Memory B cell (primary cell): ENCODE measurements around the gene CDKN2B-AS1.

ENCODE experiments used
- ATAC-seq: fragments of 150-1000 bp; cut with Tn5 transposase; 2 replicates; pipeline ENCODE4 v1.10.0; 2021; ENCODE audit warnings: low read depth, mild to moderate bottlenecking, moderate library complexity
- DNase-seq, 2 donors: peaks; one replicate each; pipeline ENCODE4 v3.0.0; 2022; ENCODE audit warnings: low spot score in 2 of 2
- H3K27ac Mint-ChIP-seq: one replicate; pipeline ENCODE4 v1.8.0; 2022; ENCODE audit warnings: mild to moderate bottlenecking, moderate library complexity, mixed read lengths
- H3K27me3 Mint-ChIP-seq: one replicate; pipeline ENCODE4 v1.8.0; 2022; ENCODE audit warnings: mixed read lengths
- H3K36me3 Mint-ChIP-seq: one replicate; pipeline ENCODE4 v1.8.0; 2022; ENCODE audit warnings: mild to moderate bottlenecking, mixed read lengths
- H3K4me1 Mint-ChIP-seq: one replicate; pipeline ENCODE4 v1.8.0; 2022; ENCODE audit warnings: mixed read lengths
- H3K4me3 Mint-ChIP-seq: one replicate; pipeline ENCODE4 v1.8.0; 2022; ENCODE audit warnings: mild to moderate bottlenecking, moderate library complexity, mixed read lengths
- H3K9me3 Mint-ChIP-seq: one replicate; pipeline ENCODE4 v1.8.0; 2022; ENCODE audit warnings: mixed read lengths

Gene CDKN2B-AS1

GRCh38 chr9:22005702-22006606 is 11.4 kb downstream of the CDKN2B-AS1 start:
- Mint-ChIP-seq H3K36me3 (no peaks in the 10 kb centered on the region), H3K27me3 (peaks cover 12% of the 10 kb centered on the region), H3K9me3 (no peaks in the 10 kb centered on the region), H3K4me3 (no peak overlapping the region), H3K27ac (peak overlapping the region; percentile 33), H3K4me1 (peaks cover 25% of the 10 kb centered on the region)
- DNase-seq (no peak), ATAC-seq (no peak)

- Mint-ChIP-seq H3K27ac (peak overlapping the region; percentile 65), H3K4me1 (peaks cover 25% of the 10 kb centered on the region), H3K9me3 (no peaks in the 10 kb centered on the region), H3K27me3 (peaks cover 12% of the 10 kb centered on the region), H3K36me3 (no peaks in the 10 kb centered on the region), H3K4me3 (peak overlapping the region; percentile 94)
- no peak for DNase-seq
- no peak for ATAC-seq
Measured at GRCh38 chr9:22008384-22008716, 13.8 kb downstream of the CDKN2B-AS1 start.

DNA sequence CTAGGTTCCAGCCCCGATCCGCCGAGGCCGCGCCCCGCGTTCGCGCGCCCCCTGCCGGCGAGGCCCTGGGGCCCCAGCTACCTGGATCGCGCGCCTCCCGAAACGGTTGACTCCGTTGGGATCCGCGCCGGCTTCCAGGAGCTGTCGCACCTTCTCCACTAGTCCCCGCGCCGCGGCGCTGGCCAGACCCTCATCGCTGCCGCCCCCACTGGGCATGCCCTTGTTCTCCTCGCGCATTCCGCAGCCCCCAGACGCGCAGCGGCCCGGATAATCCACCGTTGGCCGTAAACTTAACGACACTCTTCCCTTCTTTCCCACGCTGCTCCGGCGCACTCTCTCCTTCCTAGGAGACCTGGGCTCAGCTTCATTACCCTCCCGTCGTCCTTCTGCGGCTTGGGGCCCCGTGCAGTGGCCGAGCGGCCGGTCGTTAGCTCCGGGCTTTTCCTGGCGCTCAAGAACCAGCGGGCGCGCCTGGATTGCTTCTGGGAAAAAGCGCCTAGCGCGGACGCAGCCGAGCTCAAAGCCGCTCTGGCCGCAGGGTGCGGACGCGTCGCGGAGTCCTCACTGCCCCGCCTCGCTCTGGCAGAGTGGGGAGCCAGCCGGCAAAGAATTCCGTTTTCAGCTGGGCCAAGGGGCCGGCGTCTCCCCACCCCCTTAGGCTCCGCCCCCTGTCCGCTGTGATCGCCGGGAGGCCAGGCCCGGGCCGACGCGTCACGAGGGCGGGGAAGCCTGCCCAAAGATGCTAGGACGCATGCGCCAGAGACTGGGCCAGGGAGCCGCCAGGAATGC is 14.3 kb downstream of the CDKN2B-AS1 start, which contains the start of gene CDKN2B:
Gene CDKN2B (minus strand): TSS at position 589 of the 789 bp plus-strand sequence. CDS start 352 bp downstream, at position 237.
- peaks cover 12% of the 10 kb centered on the region for H3K27me3 Mint-ChIP-seq
- peaks cover 25% of the 10 kb centered on the region for H3K4me1 Mint-ChIP-seq
- no peaks in the 10 kb centered on the region for H3K36me3 Mint-ChIP-seq
- H3K9me3 Mint-ChIP-seq: no peaks in the 10 kb centered on the region
- peak within 1 kb of the TSS; percentile 65 for H3K27ac Mint-ChIP-seq
- DNase-seq (peak; percentile 69 to 71), ATAC-seq (peak; percentile 85)
- peak within 1 kb of the TSS; percentile 94 for H3K4me3 Mint-ChIP-seq

GRCh38 chr9:22009506-22009867 is 14.9 kb downstream of the CDKN2B-AS1 start:
- ATAC-seq: peak; percentile 48
- peak overlapping the region; percentile 65 for H3K27ac Mint-ChIP-seq
- H3K36me3 Mint-ChIP-seq: no peaks in the 10 kb centered on the region
- peaks cover 22% of the 10 kb centered on the region for H3K4me1 Mint-ChIP-seq
- H3K27me3 Mint-ChIP-seq: peaks cover 10% of the 10 kb centered on the region
- no peak for DNase-seq
- peak overlapping the region; percentile 94 for H3K4me3 Mint-ChIP-seq
- H3K9me3 Mint-ChIP-seq: no peaks in the 10 kb centered on the region

DNA sequence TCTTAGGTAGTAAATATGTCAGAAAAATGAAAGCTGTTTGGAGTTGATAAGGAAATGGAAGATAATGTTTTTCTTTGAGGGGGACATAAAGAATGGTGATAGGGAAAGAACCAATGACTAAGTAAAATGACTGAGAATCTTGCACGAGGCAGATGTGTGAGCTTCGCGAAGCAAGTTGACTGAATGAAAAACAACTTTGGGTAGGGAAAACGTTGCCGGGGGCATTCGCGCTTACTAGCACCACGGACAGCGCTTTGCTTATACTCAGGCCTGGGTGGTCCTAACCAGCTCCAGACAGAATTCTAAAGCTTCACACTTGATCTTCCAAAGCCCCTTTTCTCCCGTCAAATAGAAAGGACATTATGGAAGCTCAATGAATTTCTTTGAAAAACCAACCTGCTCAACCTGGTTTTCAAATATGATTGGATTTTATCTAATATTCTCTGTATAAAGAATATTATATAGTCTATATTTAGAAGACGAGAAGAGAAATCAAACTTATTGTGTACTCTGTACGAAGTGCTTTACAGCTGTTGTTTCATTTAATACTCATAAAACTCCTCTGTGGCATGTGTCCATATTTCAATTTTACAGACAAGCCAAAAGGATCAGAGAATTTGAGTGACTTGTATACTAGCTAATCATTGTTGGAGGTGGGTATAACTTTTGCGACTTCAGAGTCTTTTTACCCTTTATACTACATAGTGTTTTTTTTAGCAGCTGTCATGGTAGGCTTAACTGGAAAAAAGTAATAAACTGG is 16.5 kb downstream of the CDKN2B-AS1 start:
- DNase-seq: no peak
- no peak overlapping the region for H3K27ac Mint-ChIP-seq
- H3K9me3 Mint-ChIP-seq: no peaks in the 10 kb centered on the region
- H3K4me1 Mint-ChIP-seq: peaks cover 12% of the 10 kb centered on the region
- ATAC-seq: no peak
- no peak overlapping the region for H3K4me3 Mint-ChIP-seq
- H3K36me3 Mint-ChIP-seq: no peaks in the 10 kb centered on the region
- H3K27me3 Mint-ChIP-seq: peaks cover under 1% of the 10 kb centered on the region

- Mint-ChIP-seq H3K27me3 (peaks cover 2% of the 10 kb centered on the region), H3K27ac (no peak overlapping the region), H3K4me3 (no peak overlapping the region), H3K9me3 (peaks cover 6% of the 10 kb centered on the region), H3K4me1 (no peaks in the 10 kb centered on the region), H3K36me3 (peaks cover 9% of the 10 kb centered on the region)
- ATAC-seq (no peak), DNase-seq (no peak)
Measured at GRCh38 chr9:22022396-22022795, 27.8 kb downstream of the CDKN2B-AS1 start.

- H3K4me1 Mint-ChIP-seq: peaks cover 5% of the 10 kb centered on the region
- no peak overlapping the region for H3K27ac Mint-ChIP-seq
- no peaks in the 10 kb centered on the region for H3K9me3 Mint-ChIP-seq
- no peaks in the 10 kb centered on the region for H3K27me3 Mint-ChIP-seq
- H3K36me3 Mint-ChIP-seq: peaks cover 4% of the 10 kb centered on the region
- ATAC-seq (no peak), DNase-seq (no peak)
- no peak overlapping the region for H3K4me3 Mint-ChIP-seq
Measured at GRCh38 chr9:22026696-22027095, 32.1 kb downstream of the CDKN2B-AS1 start.

DNA sequence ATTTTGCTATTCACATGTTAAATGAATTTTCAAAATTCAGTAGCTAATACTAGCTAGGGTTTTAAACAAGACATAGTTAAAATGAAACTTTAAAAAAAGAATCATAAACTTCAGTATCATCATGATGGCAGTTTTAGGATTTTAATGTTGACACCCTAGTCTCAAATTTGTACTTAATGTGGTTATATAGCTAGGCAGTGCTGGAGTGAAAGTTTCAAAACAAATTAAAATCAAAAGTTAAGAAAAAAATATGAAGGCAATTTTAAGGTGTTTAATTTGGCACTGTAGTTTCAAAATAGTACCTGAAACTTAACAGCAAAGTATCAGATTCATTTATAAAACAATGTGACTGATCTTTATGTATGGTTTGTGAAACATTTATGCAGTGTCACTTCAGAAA is 33.8 kb downstream of the CDKN2B-AS1 start:
- Mint-ChIP-seq H3K4me1 (peaks cover 5% of the 10 kb centered on the region), H3K4me3 (no peak overlapping the region), H3K36me3 (peaks cover 4% of the 10 kb centered on the region), H3K9me3 (no peaks in the 10 kb centered on the region), H3K27me3 (no peaks in the 10 kb centered on the region), H3K27ac (no peak overlapping the region)
- ATAC-seq (no peak), DNase-seq (no peak)

GRCh38 chr9:22029231-22029630 is 34.6 kb downstream of the CDKN2B-AS1 start:
- no peak overlapping the region for H3K4me3 Mint-ChIP-seq
- DNase-seq: no peak
- H3K9me3 Mint-ChIP-seq: no peaks in the 10 kb centered on the region
- H3K36me3 Mint-ChIP-seq: peaks cover 3% of the 10 kb centered on the region
- H3K4me1 Mint-ChIP-seq: peaks cover 5% of the 10 kb centered on the region
- H3K27ac Mint-ChIP-seq: no peak overlapping the region
- ATAC-seq: no peak
- no peaks in the 10 kb centered on the region for H3K27me3 Mint-ChIP-seq

- Mint-ChIP-seq H3K9me3 (no peaks in the 10 kb centered on the region), H3K27ac (no peak overlapping the region), H3K27me3 (no peaks in the 10 kb centered on the region), H3K4me3 (no peak overlapping the region), H3K36me3 (no peaks in the 10 kb centered on the region), H3K4me1 (peaks cover 5% of the 10 kb centered on the region)
- DNase-seq: no peak
- ATAC-seq: peak; percentile 98
Measured at GRCh38 chr9:22030101-22030598, 35.6 kb downstream of the CDKN2B-AS1 start.

- Mint-ChIP-seq H3K36me3 (no peaks in the 10 kb centered on the region), H3K27me3 (no peaks in the 10 kb centered on the region)
- ATAC-seq: no peak
Measured at GRCh38 chr9:22031655-22032411, 37.2 kb downstream of the CDKN2B-AS1 start.

GRCh38 chr9:22033012-22033630 is 38.5 kb downstream of the CDKN2B-AS1 start:
- Mint-ChIP-seq H3K4me1 (peaks cover 5% of the 10 kb centered on the region), H3K9me3 (no peaks in the 10 kb centered on the region), H3K36me3 (no peaks in the 10 kb centered on the region), H3K4me3 (no peak overlapping the region), H3K27ac (no peak overlapping the region), H3K27me3 (no peaks in the 10 kb centered on the region)
- DNase-seq: no peak
- no peak for ATAC-seq

More at GRCh38 chr9:22031655-22032411, 37.2 kb downstream of the CDKN2B-AS1 start:
- Mint-ChIP-seq H3K27ac (no peak overlapping the region), H3K4me3 (no peak overlapping the region), H3K4me1 (peaks cover 5% of the 10 kb centered on the region), H3K9me3 (no peaks in the 10 kb centered on the region)
- no peak for DNase-seq

GRCh38 chr9:22035591-22036011 is 41.0 kb downstream of the CDKN2B-AS1 start:
- DNase-seq (no peak), ATAC-seq (no peak)
- H3K27me3 Mint-ChIP-seq: no peaks in the 10 kb centered on the region
- no peaks in the 10 kb centered on the region for H3K36me3 Mint-ChIP-seq
- no peaks in the 10 kb centered on the region for H3K9me3 Mint-ChIP-seq
- no peak overlapping the region for H3K4me3 Mint-ChIP-seq
- no peaks in the 10 kb centered on the region for H3K4me1 Mint-ChIP-seq
- no peak overlapping the region for H3K27ac Mint-ChIP-seq
